HUES64 (cell line): Measurements from ENCODE around the gene TXNRD1. TPM values are rescaled to one million over a fixed set of nuclear protein-coding genes. Genes with fewer than 3 reads are reported as not detected.
"Not testable (repeated sequence)": the region's sequence is repeated elsewhere in the genome, so short reads cannot be mapped to it uniquely, and the experiment has no call there.

Experiments used
- H3K27ac ChIP-seq: 2 replicates; pipeline ENCODE4 v1.7.0; 2013; ENCODE audit warnings: low read depth, low read length, inconsistent platforms
- H3K27me3 ChIP-seq: 2 replicates; pipeline ENCODE4 v1.6.1; 2013; ENCODE audit warnings: mild to moderate bottlenecking, low read length; ENCODE audit not compliant: insufficient read depth
- H3K36me3 ChIP-seq: 2 replicates; pipeline ENCODE4 v1.6.1; 2013; ENCODE audit warnings: mild to moderate bottlenecking, low read length; ENCODE audit not compliant: insufficient read depth
- H3K4me1 ChIP-seq: 2 replicates; pipeline ENCODE4 v1.6.1; 2013; ENCODE audit warnings: mild to moderate bottlenecking, low read length, moderate library complexity; ENCODE audit not compliant: insufficient read depth
- H3K4me3 ChIP-seq: 2 replicates; pipeline ENCODE4 v1.5.1; 2013; ENCODE audit warnings: mild to moderate bottlenecking, low read length, moderate library complexity
- H3K9ac ChIP-seq: 2 replicates; pipeline ENCODE4 v1.6.1; 2013; ENCODE audit warnings: mild to moderate bottlenecking, low read depth, low read length
- H3K9me3 ChIP-seq: 2 replicates; pipeline ENCODE4 v1.6.1; 2013; ENCODE audit warnings: low read depth, low read length; ENCODE audit not compliant: insufficient read depth
- WGBS: fragments of 150-250, 120-280 bp; methylation state at CpG from one replicate; pipeline ENCODE4 v1.1.7; 2013; ENCODE audit warnings: missing lambda C conversion rate; 5-methylcytosine and 5-hydroxymethylcytosine counted together
- polyA plus RNA-seq, 2 experiments: library from polyadenylated mRNA; stranded (reverse); fragments of 50-300 nt; gene quantifications; one replicate each; pipeline ENCODE4 v1.2.3, GENCODE V29; 2013

Gene TXNRD1
- 83.9 TPM for polyA plus RNA-seq (2013, experiment 1 of 2)
- 86.2 TPM for polyA plus RNA-seq (2013, experiment 2 of 2)

DNA sequence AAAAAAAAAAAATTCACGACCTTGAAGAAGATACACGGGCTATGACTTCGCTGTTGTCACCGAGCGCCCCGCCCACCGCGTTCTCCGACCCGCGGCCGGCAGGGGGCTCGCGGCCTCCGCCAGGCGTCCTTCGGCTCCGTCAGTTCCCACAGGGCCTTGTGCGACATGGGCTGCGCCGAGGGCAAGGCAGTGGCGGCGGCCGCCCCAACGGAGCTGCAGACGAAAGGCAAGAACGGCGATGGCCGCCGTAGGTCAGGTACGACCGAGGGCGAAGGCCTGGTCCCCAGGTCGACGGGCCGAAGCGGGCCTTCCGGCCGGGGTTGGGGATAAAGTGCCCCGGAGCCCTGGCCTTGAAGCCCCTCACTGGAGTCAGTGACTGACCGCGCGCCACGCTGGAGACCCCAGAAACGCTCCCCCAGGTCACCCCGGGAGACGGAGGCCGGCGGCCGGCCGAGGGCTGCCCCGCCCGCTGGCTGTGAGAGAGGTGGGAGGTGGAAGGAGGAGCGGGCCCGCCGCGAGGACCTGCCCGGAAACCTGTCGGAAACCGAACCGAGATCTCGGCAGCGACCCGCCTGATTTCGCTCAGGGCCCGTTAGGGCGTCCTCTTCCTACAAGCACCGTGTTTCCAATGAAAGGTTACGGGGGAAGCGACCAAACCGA, at the start of gene TXNRD1:
TSS of gene TXNRD1 (plus strand) at position 142 of the 660 bp plus-strand sequence. CDS start at position 166, 24 bp downstream.
- Histone ChIP-seq H3K4me1 (no peaks in the 10 kb centered on the region), H3K27ac (no peak within 1 kb of the TSS), H3K4me3 (peak within 1 kb of the TSS; percentile 76), H3K36me3 (no peaks in the 10 kb centered on the region), H3K9ac (peak within 1 kb of the TSS; percentile 84), H3K27me3 (peaks cover 15% of the 10 kb centered on the region), H3K9me3 (no peaks in the 10 kb centered on the region)
- WGBS = 2% methylated on average over 71 of the region's 71 CpGs

DNA sequence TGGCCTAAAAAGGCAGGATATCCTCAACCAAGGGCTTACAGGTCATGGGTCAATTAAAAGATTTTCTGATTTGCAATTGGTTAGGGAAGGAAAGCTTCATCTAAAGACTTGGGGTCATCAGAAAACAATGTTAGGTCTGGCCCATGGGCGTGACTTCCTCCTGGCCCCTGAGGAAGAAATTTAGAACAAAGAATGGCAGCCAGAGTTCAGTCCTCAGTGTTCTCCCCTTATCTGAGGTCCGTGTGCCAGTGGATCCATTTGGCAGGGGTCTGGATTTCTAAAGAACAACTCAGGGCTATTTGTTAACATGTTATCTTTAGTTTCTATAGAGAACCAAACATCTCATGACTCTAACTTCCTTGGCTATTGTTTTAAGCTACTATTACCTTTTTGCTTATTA, 49.8 kb upstream of the TXNRD1 start:
- H3K27me3 ChIP-seq = no peaks in the 10 kb centered on the region
- H3K4me1 ChIP-seq = peaks cover 8% of the 10 kb centered on the region; the same call in 1 of the 2 replicates
- no peak overlapping the region for H3K9ac ChIP-seq
- no peak overlapping the region for H3K4me3 ChIP-seq
- no peaks in the 10 kb centered on the region for H3K36me3 ChIP-seq
- H3K9me3 ChIP-seq = no peaks in the 10 kb centered on the region
- H3K27ac ChIP-seq = no peak overlapping the region
- 84% methylated on average over 2 of the region's 2 CpGs for WGBS

DNA sequence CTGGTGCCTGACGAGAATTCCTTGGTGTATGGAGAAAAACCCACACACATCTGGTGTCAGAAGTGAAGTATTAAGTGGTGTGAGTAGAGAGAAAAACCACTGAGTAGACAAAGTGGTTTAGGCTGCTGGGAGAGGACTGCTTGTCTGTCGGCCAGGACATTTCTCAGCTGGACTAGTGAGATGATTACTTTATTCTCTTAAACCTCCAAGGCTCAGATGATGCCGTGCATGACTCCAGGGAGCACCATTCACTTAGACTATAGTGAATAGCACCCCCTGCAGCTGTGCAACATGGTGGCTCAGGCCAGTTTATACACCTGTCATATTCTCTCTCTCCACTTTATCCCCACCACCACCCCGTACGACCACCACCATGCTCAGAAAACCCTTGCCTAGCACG, 49.1 kb upstream of the TXNRD1 start:
- H3K36me3 ChIP-seq = no peaks in the 10 kb centered on the region
- 89% methylated on average over 6 of the region's 6 CpGs for WGBS
- H3K9me3 ChIP-seq = no peaks in the 10 kb centered on the region
- H3K9ac ChIP-seq = no peak overlapping the region
- peaks cover 8% of the 10 kb centered on the region; the same call in 1 of the 2 replicates for H3K4me1 ChIP-seq
- H3K4me3 ChIP-seq = no peak overlapping the region
- H3K27ac ChIP-seq = no peak overlapping the region
- no peaks in the 10 kb centered on the region for H3K27me3 ChIP-seq

DNA sequence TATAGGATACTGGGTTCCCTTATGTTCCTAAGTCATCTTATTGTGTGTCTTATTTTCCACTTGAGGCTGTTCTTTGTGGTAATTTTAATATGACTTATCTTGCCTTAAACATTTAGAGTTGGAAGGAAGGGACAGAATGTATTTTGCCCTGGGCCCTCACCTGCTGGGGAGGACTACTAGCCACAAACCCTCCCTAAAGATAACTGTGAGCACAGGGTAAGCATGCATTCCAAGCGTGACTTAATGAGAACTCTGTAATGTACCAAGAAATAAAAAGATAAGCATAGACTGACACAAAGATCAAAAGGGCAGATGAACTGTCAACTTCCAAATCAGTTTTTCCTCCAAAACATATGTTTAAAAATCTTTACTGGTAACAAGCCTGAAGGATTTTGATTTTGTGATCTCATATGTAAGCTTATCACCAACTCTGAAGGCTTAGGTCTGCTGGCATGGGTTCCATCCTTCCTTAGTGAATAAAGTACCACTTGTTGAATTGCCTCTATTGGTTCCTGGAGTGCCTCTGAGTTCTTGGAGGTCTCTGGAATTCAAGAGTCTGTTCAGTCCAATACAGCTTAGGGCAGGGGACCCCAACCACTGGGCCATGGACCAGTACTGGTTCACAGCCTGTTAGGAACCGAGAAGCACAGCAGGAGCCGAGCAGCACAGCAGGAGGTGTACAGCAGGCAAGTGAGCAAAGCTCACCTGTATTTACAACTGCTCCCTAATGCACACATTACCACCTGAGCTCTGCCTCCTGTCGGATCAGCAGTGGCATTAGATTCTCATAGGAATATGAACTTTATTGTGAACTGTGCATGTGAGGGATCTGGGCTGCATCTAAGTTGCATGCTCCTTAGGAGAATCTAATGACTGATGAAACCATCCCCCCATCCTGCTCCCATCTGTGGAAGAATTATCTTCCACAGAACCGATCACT, 47.8 kb upstream of the TXNRD1 start:
- Histone ChIP-seq H3K4me1 (peaks cover 8% of the 10 kb centered on the region; the same call in 1 of the 2 replicates), H3K9me3 (no peaks in the 10 kb centered on the region), H3K27ac (no peak overlapping the region), H3K4me3 (no peak overlapping the region), H3K36me3 (no peaks in the 10 kb centered on the region), H3K27me3 (no peaks in the 10 kb centered on the region), H3K9ac (no peak overlapping the region)
- 90% methylated on average over 5 of the region's 5 CpGs for WGBS

DNA sequence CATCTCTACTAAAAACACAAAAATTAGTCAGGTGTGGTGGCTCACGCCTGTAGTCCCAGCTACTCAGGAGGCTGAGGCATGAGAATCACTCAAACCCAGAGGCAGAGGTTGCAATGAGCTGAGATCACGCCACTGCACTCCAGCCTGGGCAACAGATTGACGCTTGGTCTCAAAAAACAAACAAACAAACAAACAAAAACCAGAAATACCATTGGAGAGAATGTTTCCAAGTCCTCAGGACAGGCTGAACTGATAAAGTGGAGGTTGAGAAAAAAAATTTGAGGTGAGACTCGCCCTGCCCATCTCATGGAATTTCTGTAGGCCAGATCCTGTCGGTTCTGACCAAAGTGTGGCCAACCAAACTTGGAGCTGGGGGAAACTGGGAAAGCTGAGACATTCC, 47.0 kb upstream of the TXNRD1 start:
- Histone ChIP-seq H3K27me3 (no peaks in the 10 kb centered on the region), H3K4me1 (peaks cover 8% of the 10 kb centered on the region; the same call in 1 of the 2 replicates), H3K9me3 (no peaks in the 10 kb centered on the region), H3K36me3 (no peaks in the 10 kb centered on the region), H3K27ac (no peak overlapping the region), H3K9ac (no peak overlapping the region), H3K4me3 (no peak overlapping the region)
- 89% methylated on average over 5 of the region's 5 CpGs for WGBS

DNA sequence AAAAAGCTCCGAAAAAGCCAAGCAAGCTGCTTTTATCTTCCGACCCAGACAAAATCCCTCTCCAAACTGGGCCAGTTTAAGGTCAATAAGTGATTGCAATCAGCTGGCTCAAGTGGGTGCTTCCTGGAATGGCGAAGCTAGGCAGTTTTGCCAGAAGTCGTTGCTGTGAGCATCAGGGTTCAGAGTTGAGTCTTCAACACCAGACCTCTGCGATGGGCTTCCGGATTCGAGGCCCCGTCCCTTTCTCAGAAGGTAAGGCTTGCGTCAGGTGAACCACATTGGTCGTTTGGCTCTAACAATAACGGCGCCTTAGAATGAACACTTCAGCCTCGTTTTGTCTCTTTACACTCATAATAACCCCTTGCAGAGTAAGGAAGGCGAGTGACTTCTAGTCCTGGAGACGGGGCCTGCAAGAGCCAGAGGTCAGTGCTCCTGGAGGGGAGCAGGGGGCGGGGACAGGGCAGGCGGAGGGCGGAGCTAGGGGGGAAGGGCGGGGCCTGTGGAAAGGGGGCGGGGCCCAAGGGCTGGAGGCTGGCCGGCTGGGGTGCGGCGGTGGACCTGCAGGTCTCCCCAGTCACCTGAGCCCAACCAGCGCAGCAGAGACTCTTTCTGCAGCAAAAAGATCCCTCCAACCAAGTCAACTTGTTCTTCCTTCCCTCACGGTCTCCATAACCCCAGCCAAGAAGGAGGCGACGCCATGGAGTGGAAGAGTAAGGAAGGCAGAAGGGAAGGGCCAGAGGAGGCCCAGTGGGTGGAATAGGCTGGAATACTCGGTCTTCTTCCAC, 43.6 kb upstream of the TXNRD1 start:
- Histone ChIP-seq H3K4me3 (no peak overlapping the region), H3K9ac (no peak overlapping the region), H3K27ac (no peak overlapping the region), H3K4me1 (no peaks in the 10 kb centered on the region), H3K36me3 (no peaks in the 10 kb centered on the region), H3K27me3 (no peaks in the 10 kb centered on the region), H3K9me3 (no peaks in the 10 kb centered on the region)
- 91% methylated on average over 28 of the region's 28 CpGs for WGBS

DNA sequence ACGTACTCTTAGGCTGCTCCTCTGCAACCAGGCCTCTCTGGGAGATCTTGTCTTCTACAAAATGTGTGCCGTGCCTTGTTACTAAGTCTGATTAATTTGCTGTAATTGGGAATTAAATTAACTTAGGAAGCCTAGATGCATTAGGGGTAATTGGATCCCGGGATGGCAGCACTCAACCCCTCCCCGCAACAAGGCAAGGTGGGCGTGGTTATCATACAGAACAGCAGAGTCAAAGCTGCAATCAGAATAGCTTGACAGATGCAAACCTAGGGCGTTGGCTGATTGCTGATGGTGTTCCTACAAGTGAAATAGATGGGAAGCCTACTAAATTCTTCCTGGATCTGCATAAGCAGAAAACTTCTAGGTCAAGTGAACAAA, 43.0 kb upstream of the TXNRD1 start:
- no peaks in the 10 kb centered on the region for H3K4me1 ChIP-seq
- H3K4me3 ChIP-seq = no peak overlapping the region
- H3K36me3 ChIP-seq = no peaks in the 10 kb centered on the region
- WGBS = 96% methylated on average over 6 of the region's 6 CpGs
- H3K9ac ChIP-seq = no peak overlapping the region
- H3K27ac ChIP-seq = no peak overlapping the region
- no peaks in the 10 kb centered on the region for H3K27me3 ChIP-seq
- H3K9me3 ChIP-seq = no peaks in the 10 kb centered on the region

DNA sequence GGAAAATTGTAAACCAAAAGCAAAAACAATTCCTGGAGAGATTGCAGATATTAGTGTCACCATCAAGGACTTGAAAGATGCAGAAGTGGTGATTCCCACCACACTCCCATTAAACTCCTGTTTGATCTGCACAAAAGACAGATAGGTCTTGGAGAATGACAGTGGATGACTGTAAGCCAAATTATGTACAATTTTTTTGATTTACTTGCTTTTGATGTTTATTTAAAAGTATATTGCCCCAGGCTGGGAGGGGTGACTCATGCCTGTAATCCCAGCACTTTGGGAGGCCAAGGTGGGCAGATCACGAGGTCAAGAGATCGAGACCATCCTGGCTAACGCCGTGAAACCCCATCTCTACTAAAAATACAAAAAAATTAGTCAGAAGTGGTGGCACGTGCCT, 41.8 kb upstream of the TXNRD1 start:
- not testable (repeated sequence) for H3K9ac ChIP-seq, H3K9me3 ChIP-seq, H3K27me3 ChIP-seq, H3K4me3 ChIP-seq, H3K4me1 ChIP-seq, H3K27ac ChIP-seq, H3K36me3 ChIP-seq
- WGBS = 98% methylated on average over 5 of the region's 5 CpGs

DNA sequence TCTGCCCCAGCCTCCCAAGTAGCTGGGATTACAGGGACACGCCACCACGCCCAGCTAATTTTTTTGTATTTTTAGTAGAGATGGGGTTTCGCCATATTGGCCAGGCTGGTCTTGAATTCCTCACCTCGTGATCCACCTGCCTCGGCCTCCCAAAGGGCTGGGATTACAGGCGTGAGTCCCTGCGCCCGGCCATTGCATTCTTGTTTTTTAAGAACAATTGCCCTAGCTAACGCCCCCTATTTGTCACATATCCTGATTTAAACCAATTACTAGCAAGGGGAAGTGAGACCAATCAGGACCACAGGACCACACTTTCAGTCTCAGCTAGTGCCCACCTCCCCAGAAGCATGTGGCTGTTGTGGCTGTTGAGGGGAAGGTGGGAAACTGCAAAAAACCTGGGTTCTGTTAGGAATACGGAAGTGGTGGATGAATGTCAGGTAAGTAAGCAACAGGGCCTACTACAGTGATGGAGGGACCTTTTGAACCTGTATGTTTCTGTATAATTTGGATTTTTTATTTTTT, 39.8 kb upstream of the TXNRD1 start:
- Histone ChIP-seq H3K4me1 (no peaks in the 10 kb centered on the region), H3K9me3 (no peaks in the 10 kb centered on the region), H3K9ac (no peak overlapping the region), H3K27ac (no peak overlapping the region), H3K27me3 (no peaks in the 10 kb centered on the region), H3K36me3 (no peaks in the 10 kb centered on the region), H3K4me3 (no peak overlapping the region)
- 93% methylated on average over 9 of the region's 10 CpGs for WGBS

DNA sequence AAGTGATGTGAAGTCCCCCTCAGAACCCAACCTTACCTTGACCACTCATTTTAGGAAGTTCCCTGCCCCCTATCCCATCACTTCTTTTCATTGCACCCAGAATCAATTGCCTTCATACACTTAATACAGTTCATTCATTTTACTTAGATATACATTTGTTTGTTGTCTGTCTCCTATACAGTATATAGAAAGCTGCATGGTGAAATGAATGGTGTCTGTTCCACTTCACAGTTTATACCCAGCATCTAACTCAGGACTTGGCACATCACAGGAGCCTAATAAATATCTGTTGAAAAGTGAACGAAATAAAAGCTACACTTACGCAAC, 38.3 kb upstream of the TXNRD1 start:
- Histone ChIP-seq H3K9ac (no peak overlapping the region), H3K27ac (no peak overlapping the region), H3K27me3 (no peaks in the 10 kb centered on the region), H3K4me3 (no peak overlapping the region), H3K9me3 (no peaks in the 10 kb centered on the region), H3K4me1 (no peaks in the 10 kb centered on the region), H3K36me3 (no peaks in the 10 kb centered on the region)
- 100% methylated on average over 2 of the region's 2 CpGs for WGBS
